Measurements from ENCODE around the gene COL6A2.
"Not testable (repeated sequence)": the region's sequence is repeated elsewhere in the genome, so short reads cannot be mapped to it uniquely, and the experiment has no call there.

The COL6A2 gene

GRCh38 chr21:46097336-46098293 lies at the start of gene COL6A2:
Gene COL6A2, plus strand, starts transcription at chr21:46098112.
- peak; percentile 40 for DNase-seq

- DNase-seq: no peak
These were observed 48.7 kb upstream of the COL6A2 start for GRCh38 chr21:46048926-46049889.

DNA sequence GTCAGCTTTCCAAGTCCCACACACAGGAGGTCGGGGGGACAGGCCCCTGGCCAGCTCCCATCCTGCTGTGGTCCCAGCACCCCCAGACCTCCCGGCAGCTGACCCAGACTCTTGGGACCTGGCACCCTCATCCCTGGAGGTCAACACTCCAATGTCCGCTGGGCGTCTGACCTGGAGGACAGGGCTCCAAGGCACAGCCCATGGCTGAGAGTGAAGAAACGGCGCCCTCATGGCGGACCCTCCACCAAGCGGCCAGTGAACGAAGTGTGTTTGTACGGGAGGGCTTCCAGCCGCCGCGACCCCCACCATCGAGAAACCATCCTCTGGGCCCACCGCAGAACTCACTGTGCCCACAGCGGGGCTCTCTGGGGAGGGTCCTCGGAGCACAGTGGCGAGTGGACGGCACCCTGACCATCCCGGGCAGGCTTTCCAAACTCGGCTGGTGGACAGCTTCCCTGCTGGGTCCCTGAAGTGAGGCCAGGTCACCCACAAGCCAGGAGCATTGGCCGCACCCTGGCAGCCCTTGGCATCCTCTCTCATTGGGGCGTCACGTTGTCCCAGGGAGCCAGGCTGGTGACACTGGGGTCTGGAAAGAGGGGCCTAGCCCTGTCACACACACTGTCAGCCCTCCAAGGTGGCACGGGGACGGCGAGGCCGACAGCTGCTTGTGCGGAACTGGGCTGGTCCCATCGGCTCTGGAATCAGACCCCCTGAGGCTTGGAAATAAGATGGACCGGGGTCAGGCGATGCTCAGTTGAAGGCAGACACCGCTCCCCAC lies 47.8 kb upstream of the COL6A2 start:
- no peak for DNase-seq

DNA sequence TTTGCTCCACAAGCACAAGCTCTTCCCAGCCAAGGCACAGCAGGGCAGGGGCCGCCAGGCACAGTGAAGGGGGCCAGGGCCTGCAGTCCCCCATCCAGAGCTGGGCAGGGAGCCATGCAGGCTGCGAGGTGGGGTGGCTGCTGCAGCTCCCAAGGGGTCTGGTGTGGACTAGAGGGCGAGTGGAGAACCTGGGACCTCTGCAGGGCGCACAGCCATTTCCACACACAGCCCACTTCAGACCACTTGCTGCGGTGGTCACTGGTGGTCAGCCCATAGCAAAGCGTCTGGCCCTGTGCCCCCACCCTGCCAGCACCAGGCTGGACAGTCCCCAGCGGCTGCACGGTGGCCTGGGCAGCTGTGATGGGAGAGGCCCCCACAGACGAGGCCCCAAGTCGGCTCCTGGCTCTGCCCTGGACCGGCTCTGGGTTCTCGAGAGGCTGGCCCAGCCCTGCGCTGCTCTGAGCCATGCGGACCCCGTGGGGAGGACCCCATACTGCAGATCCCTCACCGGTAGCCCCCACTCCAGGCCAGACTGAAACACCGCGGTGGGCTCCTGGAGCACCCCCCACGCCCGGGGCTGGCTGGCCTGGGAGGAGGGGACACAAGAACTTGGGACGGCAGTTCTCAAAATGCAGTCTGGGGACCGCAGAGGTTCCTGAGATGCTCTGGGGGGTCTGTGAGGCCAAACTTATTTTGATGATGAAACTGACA lies 47.1 kb upstream of the COL6A2 start:
- DNase-seq: no peak

DNA sequence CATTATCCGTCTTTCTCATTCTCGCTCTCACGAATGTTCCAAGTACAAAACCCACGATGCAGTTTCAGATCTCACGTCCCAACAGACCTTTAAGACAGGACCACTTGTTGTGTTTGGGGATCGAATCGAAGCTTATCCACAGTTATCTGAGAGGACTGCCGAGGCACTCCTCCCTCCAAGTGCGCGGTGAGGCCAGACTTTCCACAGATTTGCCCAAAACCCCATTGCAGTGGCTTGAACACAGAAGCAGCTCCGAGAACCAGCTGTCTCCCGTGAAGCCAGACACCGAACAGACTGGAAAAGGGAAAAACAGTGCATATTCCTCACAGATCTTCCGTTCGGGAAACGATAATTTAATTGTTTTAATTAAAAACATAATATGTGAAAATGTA lies 46.5 kb upstream of the COL6A2 start:
- no peak for DNase-seq

DNA sequence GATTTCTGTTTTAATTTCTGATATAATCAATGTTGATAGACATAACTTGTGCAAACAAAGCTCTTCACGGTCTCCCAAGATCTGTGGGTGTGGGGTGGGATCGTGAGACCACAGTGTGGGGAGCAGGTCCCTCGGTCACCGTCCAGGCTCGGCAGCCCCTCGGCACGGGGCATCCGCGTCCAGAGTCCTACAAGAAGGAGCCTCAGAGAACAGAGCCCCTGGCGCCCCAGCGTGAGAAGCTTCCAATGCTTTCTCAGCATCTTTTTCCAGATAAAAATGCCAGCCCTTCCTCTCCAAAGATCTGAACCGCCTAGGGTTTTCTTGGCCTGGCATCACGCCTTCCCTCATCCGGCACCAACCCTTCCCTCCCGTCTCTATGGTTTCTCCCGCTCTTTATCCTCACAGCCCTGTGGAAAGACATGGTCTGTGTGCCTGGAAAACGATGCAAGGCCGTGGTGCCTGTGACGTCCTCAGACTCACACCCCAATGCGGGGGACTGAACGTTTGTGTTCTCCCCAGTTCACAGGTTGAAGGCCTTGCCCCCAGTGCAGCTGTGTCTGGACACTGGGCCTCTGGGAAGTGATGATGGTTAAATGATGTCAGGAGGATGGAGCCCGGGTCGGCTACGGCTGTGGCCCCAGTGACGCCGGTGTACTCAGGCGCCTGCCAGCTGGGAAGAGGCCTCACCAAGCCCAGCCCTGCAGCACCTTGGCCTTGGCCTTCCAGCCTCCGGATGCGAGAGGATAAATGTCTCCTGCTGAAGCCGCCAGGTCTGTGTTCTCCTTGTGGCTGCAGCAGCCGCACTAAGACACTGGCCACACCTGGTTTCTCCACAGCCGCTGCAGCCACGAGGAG lies 45.9 kb upstream of the COL6A2 start:
- DNase-seq: no peak

- peak; percentile 62 for DNase-seq
These were observed 44.9 kb upstream of the COL6A2 start for GRCh38 chr21:46052703-46053651.

DNA sequence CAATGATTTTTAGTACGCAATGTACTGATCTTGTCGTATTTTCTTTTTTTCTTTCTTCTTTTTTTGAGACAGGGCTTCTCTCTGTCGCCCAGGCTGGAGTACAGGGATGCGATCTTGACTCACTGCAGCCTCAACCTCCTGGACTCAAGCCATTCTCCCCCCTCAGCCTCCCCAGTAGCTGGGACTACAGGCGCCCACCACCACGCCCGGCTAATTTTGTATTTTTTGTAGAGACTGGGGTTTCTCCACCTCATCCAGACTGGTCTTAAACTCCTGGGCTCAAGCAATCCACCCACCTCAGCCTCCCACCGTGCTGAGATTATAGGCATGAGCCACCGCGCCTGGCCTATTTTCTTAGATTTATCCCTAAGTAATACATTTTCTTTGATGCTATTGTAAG lies 43.9 kb upstream of the COL6A2 start:
- DNase-seq: no peak

GRCh38 chr21:46054451-46054881 lies 43.4 kb upstream of the COL6A2 start:
- DNase-seq: no peak

DNA sequence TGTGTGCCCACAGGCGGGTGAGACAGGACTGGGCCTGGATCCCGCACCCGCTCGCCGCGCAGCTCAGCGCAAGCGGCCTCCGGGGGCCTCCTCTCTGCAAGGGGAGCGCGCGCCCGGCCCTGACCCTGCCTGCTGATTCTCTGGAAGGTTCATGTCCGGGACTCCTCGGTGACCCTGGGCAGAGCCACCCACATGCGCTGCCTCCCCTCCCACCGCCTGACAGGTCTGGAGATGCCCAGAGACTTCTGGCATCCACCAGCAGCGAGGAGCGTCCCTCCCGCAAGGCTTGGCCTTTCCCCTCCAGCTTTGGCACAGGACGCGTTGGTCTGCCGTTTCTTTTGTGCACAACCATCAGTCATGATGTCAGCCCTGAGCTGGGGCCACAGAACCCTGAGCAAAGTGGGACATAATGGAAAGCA lies 42.0 kb upstream of the COL6A2 start:
- DNase-seq: no peak

DNA sequence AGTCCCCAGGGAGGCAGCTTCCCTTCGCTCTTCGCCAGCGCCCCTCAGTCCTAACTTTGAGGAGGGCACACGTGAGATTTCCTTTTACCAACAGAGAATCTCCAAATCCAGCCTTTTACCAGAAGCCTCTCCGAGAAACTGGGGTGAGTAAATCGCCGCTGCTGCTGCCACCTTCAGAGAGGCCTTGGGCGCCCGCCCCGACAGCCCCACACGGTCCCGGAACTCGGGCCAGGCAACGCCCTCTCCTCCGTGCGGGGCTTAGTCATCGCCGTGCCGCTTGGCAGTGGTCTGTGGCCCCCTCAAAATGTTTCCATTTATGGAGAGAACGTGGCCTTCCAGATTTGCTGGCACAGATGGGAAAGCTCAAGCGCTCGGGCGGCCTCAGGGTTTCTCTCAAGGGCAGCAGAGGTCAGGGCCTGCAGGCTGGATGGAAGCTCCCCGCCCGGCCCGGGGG lies 41.4 kb upstream of the COL6A2 start:
- no peak for DNase-seq

GRCh38 chr21:46057111-46057709 lies 40.7 kb upstream of the COL6A2 start:
- no peak for DNase-seq

DNA sequence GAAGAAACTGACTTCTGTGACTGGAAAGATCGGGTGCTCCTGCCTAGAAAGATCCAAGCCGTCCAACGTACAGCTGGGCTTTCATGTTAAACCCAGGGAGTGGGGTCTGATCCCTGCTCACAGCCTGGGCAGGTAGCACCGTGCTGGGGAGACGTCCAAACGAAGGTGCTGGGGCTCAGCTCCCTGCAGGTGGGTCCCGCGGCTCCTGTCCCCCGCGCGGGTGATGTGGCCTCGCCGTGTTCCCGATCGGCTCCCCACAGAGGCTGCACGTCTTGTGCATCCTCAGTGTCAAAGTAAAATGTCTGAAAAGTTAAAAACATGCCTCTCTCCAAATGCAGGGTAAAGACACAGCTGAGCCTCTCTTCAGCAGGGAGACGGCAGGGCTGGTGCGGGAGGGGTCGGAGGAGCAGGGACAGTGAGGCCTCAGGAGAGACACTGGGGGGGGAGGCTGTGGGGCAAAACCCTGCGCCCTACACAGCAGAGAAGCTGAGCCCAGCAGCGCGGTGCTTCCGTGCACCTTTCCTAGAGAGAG lies 40.1 kb upstream of the COL6A2 start:
- DNase-seq: no peak

GRCh38 chr21:46058431-46059145 lies 39.3 kb upstream of the COL6A2 start:
- DNase-seq: no peak

DNA sequence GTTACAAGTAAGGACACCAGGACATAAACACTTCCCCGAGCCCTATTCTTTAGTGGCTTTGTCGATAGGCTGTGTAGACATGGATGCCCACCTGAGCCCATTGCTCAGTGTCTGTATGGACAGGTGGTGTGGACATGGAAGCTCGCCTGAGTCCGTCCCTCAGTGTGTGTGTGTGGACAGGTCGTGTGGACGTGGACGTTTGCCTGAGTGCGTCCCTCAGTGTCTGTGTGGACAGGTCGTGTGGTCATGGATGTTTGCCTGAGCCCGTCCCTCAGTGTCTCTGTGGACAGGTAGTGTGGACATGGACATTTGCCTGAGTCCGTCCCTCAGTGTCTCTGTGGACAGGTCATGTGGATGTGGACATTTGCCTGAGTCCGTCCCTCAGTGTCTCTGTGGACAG lies 38.7 kb upstream of the COL6A2 start:
- DNase-seq: no peak

GRCh38 chr21:46059711-46060455 lies 38.0 kb upstream of the COL6A2 start:
- DNase-seq: not testable (repeated sequence)

- DNase-seq: peak; percentile 25
These were observed 37.3 kb upstream of the COL6A2 start for GRCh38 chr21:46060596-46061061.

Data from stimulated activated CD4-positive, alpha-beta T cell treated with anti-CD3 and anti-CD28 coated beads, Interleukin-1b, Interleukin-23, amount 100 ng/mL, for 48 hours (primary cell).